ENCODE data around the gene FGFRL1.
A peak's percentile ranks its signal among the peaks of the same experiment; 100 is the strongest.

FGFRL1 gene

DNA sequence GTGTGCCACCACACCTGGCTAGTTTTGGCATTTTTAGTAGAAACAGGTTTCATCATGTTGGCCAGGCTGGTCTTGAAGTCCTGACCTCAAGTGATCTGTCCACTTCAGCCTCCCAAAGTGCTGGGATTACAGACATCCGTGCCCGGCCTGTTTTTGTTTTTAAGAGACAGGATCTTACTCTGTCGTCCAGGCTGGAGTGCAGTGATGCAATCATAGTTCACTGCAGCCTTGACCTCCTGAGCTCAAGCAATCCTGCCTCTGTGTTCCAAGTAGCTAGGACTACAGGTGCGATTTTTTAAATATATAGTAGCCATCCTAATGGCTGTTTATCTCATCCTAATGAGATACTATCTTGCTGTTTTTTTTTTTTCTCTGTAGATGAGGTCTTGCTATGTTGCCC, 54.3 kb downstream of the FGFRL1 start:
- DNase-seq (ENCODE audit: low read depth in 2 of 2, low spot score in 1 of 2) = no peak

DNA sequence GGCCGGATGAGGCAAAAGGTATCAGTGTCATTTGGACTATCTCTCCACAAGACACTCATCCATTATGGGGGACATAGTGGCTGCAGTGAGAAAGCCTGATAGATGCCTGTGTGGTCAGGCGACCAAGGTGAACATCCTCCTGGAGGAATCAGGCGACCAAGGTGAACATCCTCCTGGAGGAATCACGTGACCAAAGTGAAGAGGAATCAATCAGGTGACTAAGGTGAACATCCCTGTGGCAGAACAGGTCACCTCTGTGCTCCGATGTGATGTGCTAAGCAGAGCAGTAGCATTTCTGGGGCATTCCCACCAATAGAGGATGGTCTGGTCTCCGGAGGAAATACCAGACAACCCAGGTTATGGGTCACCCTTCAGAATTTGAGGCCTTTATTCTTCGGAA, 58.0 kb downstream of the FGFRL1 start:
- no peak for DNase-seq (ENCODE audit: low read depth in 2 of 2, low spot score in 1 of 2)

DNA sequence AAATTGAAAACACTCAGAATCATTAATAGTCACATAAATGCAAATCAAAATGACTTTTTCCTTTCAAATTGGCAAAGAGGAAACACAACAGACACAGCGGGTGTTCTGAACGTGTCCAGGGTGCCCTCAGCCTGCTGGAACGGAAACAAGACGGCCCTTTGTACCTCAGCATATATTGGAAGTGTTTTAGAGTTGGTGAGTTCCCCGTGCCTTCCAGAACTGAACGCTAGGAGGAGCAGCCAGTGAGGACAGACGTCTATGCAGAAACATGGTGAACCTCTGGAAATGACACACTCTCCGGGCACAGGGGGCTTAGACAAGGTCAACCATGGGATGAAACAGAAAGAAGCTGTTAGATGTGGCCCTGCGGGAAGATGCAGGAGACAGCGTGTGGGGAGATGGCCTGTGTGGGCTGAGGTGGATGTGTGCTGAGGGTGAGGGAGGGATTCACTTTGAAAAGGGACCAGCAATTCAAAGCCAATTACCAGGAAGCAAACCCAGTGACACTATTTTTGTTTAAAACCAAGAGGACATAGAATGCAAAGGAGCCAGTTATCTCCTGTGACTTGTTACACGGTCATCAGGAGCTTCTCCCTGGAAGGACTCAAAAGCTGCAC, 61.5 kb downstream of the FGFRL1 start:
- DNase-seq (ENCODE audit: low read depth in 2 of 2, low spot score in 1 of 2) = peak in 1 of 2 donors; percentile 21

DNA sequence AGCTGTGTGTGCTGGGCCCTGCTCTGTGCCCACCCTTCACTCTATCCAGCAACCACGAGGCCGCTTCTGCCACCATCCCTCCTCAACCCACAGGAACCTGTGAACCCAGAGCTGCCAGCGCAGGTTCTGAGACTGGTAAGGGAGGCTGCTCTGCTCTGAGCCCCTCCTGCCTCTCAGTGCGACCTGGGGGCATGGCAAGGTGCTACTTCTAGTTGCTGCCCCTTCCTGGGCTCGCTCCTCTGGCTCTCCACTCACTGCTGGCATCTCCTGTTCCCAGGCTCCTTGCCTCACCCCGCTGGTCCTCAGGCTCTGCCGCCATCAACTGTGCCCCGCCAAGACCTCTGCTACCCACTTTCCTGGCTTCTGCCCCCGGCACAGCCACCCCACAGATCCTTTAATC, 62.7 kb downstream of the FGFRL1 start:
- no peak for DNase-seq (ENCODE audit: low read depth in 2 of 2, low spot score in 1 of 2)

DNA sequence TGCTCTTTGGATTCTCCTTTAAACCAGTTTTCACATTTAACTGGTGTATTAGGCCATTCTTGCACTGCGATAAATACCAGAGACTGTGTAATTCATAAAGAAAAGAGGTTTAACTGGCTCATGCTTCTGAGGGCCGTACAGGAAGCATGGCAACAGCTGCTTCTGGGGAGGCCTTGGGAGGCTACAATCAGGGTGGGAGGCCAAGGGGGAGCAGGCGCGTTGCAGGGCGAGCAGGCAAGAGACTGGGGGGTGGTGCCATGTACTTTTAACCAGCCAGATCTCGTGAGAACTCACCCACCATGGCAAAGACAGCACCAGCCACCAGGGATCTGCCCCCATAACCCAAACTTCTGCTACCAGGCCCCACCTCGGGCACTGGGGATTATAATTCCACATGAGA, 63.8 kb downstream of the FGFRL1 start:
- no peak for DNase-seq (ENCODE audit: low read depth in 2 of 2, low spot score in 1 of 2)

DNA sequence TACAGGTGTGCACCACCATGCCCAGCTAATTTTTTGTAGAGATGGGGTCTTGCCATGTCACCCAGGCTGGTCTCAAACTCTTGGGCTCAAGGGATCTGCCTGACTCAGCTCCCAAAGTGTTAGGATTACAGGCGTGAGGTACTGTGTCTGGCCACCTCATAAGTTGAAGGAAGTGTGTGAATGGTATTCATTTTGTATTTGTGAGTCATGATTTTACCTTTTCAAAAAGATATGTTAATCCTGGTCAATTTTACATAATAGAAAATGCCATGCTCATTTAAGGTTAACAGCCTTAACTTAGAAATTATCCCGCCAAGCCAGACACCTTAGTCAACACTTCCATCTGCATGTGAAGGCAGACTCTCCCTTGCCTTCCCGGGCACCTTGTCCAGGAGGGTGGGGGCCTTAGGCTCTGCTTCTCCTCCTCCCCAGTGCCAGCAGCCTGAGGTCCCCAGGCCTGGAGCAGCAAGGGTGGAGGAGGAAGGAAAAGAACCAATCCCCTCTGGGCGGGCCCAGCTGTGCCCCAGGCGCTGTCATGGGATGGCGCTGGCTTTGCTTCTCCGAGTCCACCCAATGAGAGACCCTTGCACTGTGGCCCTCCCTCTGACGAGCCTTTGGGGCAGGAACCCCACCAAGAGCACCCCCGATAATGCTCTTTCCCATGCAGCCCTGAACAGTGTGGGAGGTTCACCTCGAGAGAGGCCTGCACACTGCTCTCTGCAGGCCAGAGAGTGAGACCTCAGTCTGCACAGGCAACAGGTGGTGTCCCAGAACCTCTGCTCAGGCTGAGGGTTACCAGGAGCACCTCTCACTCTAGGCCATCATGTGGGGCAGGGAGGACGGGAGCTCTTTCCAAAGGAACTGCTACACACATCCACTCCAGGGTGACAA, 64.6 kb downstream of the FGFRL1 start:
- no peak for DNase-seq (ENCODE audit: low read depth in 2 of 2, low spot score in 1 of 2)

Measured in stimulated activated CD8-positive, alpha-beta memory T cell treated with anti-CD3 and anti-CD28 coated beads, Interleukin-4, amount 100 ng/mL, for 4 hours (primary cell).